ENCODE results near the gene CEACAM5.
"Not testable (repeated sequence)": the region's sequence is repeated elsewhere in the genome, so short reads cannot be mapped to it uniquely, and the experiment has no call there.

The CEACAM5 gene

DNA sequence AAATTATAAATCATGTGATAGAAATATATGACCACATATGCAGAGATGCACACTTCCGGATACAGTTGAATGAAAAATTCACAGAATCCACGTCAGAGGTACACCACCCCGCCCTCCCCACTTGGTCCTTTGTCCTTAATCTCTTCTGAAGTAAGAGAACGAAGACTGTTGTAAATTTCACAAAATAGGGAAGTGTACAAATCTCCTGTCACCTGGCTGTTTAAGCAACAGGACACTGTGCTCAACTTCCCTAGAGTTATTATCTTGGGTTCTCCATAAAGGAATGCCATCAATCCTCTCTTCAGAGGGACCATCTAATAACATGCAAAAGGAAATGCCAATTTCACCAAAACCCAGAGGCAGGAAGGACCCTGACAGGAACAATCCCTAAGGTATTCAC, 36.4 kb downstream of the CEACAM5 start:
- FAIRE-seq: no peak

DNA sequence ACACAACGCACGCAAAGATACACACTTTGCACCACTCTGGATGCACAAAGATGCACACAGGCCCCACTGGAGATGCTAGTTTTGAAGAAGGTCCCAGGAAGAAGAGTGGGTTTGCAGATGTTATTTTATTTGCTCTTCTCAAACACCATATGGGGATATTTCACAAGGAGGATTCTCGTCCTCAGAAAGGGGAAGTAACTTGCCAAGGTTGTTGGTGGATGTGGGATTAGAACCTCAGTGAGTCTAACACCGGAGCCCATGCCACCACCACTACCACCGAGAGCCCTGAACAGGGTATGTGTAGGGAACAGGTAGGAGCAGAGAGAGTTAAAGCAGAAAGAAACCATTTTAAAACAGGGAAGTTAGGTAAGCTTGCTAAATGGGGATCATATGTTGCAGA, 37.3 kb downstream of the CEACAM5 start:
- FAIRE-seq: no peak

DNA sequence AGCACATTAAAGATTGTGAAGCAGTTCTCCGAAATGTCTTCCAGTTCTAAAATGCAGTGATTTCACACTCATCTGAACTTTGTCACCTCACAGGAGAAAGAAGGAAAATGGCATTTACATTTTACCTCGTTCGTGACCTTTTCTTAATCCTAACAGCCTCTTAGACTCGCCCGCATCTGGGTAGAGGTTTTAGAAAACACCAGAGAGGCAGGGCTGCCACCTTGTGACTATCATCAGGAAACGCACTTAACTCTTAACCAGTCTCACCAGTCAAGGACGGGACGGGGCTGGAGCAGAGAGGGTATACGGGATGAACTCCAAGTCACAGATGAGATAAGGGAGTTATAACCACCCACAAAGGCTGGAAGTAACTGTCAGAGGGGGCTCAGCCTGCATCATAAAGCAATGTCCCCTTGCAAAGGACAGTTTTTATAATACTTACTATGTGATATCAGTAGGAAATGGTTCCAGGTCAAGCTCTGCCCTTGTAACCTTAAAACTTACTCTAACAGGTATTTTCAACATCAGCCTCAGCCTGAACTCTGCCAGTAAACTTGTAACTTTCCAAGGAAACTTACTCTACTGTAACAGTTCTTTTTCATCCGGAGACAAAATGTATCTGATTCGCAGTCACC, 38.3 kb downstream of the CEACAM5 start:
- no peak for FAIRE-seq

DNA sequence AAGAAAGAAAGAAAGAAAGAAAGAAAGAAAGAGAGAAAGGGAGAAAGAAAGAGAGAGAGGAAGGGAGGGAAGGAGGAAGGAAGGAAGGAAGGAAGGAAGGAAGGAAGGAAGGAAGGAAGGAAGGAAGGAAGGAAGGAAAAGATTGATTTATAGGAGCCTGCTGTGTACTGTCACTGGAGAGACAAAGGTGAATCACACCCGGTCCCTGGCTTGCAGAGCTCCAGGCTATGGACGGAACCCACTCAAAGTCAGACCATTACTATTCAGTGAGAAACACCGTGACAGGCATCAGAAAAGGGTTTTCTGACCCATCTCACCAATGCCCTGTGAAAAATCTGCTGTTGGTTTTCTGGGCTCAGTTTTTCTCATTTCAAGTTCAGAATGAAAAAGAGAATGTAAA, 39.6 kb downstream of the CEACAM5 start:
- FAIRE-seq: no peak

DNA sequence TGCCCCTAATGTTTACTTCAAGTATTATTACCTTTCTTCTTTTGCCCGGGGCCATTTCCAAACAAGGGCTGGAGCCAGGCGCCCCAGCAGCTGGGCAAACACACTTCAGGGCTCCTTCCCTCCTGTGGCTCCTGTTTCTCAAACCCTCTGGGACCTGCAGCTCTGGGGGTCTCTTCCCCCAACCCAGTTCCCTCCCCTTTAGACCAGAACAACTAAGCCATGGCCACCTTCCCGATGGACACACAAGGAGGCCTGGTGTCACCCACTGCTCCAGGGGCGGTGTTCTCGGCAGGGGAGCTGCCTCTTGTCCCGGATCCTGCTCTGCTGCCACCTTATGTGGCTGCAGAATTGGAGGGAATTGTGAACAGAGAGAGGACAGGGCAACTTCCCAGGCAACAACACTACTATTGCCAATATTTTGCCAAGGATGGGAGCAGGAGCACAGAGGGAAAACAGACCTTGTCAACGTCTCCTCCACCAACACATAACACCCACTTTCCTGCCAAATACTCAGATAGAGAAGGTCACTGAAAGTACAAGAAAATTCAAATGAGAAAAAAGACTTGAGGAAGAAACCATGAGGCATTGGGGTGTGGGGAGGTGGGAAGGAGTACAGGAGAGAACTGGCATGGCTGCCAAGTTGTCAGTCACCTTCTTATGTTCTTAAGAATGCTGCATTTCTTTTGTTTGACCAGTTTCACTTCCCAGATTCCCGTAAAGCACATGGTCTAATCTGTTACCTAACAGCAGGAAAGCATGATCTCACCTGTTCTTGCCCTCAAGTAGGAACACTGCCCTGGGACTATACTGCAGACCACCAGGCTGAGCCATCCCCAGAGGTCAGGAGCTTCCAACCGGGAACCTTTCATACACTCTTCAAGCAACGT, 42.1 kb downstream of the CEACAM5 start:
- FAIRE-seq: not testable (repeated sequence)

DNA sequence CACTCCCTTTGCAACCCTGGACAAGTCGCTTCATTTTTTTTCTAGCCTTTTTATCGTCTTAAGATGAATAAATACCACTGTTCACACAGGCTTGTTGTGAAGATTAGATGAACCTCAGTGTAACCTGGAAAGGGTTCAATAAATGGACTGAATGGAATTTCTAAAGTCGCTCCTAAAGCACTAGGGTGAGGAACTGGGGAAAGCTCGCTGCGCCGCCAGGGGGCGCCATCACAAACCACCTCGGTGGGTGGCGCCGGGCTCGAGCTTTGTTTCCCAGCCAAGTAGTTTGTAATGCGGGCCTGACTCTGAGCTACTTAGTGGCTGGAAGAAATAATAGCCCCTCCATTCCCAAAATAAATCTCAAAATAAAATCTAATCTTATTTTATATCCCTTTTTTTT, 44.7 kb downstream of the CEACAM5 start:
- FAIRE-seq: no peak

DNA sequence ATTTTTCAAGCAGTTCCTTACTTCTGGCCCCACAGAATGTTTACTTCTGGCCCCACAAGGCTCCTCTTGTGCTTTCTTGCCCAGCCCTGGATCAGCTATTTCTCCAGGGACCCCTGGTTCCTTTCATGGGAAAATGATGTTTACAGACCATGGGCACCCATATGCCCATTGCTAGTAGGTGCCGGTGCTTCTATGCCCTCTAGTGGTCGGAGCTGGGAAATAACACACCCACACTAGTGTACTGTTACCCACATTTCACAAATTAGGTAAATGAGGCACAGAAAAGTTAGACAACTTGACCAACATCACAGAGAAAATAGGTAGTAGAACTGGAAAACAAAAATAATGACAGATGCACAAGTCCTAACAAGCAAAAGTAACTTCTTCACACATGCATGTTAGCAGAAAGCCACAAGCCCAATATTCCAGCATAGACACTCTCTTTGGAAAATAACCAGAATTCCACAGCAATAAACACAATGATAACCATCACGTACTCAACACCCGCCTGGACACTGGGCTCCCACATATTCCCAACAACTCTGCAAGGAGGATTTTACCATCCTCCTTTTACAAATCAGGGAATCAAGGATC, 45.6 kb downstream of the CEACAM5 start:
- FAIRE-seq: no peak

DNA sequence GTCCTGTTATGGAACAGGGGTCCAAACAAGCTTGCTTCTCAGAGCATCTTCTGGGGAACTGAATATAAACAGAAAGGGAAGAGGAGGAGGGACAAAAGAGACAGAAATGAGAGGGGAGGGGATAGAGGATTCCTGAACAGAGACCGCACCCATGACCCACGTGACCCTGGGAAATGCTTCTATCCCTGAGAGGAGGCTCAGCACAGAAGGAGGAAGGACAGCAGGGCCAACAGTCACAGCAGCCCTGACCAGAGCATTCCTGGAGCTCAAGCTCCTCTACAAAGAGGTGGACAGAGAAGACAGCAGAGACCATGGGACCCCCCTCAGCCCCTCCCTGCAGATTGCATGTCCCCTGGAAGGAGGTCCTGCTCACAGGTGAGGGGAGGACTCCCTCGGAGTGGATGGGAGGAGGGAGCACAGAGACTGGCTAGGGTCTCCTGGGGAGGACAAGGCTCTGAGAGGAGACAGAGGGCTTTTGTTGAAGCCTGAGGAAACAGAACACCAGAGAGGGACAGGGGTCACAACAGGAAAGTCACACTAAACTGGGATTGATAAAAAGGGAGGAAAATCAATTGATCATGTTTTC, 47.0 kb downstream of the CEACAM5 start, which contains the start of gene CEACAM6:
CEACAM6 (plus strand) TSS at position 203 of the 586 bp plus-strand sequence; CDS start at position 312, 109 bp downstream.
- FAIRE-seq: no peak

DNA sequence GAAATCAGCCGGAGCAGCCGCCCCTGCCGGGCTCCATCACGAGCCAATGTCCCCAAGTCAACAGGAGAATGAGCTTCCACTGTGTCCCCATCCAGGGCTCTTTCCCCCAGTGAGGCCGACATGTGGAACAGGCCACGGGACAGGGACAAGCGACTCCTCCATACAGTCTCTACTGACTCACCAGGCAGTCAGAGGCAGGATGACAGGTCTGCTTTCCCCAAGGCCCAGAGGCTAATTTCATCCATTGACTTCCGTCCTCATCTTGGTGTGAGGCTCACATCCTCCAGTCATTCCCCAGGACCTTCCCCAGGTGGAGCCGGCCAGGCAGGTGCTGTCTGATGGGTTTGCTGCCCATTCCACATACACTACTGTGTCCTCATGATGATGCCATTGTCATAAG, 50.4 kb downstream of the CEACAM5 start:
- no peak for FAIRE-seq

DNA sequence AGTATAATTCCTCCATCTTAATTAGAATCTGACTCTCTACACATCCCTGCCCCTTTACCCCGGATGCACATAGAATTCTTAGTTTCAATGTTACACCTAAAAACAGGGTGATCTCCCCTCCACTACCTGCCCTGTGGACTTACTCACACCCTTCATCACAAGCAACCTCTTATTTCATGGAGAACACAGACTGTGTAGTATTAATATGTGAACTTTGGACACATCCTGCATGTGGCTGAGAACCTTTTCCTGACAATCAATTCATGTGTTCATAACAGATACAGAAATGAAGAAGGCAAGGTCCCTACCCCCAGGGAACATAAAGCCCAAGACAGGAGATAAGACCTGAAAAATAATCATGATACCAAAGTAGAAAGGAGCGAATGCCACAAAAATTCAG, 58.7 kb downstream of the CEACAM5 start:
- no peak for FAIRE-seq

DNA sequence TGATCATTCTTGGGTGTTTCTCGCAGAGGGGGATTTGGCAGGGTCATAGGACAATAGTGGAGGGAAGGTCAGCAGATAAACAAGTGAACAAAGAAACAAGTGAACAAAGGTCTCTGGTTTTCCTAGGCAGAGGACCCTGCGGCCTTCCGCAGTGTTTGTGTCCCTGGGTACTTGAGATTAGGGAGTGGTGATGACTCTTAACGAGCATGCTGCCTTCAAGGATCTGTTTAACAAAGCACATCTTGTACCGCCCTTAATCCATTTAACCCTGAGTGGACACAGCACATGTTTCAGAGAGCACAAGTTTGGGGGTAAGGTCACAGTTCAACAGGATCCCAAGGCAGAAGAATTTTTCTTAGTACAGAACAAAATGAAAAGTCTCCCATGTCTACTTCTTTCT, 59.7 kb downstream of the CEACAM5 start:
- FAIRE-seq: not testable (repeated sequence)

DNA sequence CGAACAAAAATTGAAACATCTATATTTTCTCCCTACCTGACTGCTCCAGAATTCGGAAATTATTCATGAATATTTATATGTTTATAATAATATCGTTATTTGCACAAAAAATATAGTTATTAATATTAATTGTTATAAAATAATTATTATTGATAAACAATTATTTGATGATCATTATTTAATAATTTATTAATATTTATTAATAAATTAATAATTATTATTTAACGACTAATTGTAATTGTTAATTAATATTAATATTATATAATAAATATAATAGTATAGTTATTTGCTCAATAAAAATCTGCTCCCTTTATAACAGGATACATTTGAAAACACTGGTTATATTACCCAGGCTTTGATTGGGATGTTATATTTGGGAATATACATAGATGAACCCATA, 61.2 kb downstream of the CEACAM5 start:
- peak; percentile 43 for FAIRE-seq

DNA sequence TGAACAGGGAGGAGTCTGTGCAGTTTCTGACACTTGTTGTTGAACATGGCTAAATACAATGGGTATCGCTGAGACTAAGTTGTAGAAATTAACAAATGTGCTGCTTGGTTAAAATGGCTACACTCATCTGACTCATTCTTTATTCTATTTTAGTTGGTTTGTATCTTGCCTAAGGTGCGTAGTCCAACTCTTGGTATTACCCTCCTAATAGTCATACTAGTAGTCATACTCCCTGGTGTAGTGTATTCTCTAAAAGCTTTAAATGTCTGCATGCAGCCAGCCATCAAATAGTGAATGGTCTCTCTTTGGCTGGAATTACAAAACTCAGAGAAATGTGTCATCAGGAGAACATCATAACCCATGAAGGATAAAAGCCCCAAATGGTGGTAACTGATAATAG, 63.0 kb downstream of the CEACAM5 start:
- no peak for FAIRE-seq

DNA sequence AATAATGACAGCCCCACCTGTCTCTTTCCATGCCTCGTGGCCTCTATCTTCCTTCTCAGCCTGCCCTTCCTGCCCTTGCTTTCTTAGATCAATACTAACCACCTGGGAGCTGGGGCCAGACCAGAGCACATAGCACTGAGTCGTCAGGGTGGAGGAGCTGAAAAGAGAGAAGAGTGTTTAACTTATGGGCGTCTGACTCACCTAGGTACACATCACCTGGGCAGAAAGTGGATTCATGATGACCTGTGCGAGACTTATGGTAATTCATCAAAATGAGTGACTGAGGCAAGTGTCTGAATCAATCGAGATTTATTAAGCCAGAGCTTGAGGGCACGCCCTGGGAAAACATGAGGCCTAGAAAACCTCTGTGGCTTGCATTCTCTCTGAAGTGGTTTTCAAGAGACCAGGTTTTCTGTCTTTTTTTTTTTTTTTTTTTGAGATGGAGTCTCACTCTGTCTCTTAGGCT, 66.1 kb downstream of the CEACAM5 start:
- peak; percentile 76 for FAIRE-seq

DNA sequence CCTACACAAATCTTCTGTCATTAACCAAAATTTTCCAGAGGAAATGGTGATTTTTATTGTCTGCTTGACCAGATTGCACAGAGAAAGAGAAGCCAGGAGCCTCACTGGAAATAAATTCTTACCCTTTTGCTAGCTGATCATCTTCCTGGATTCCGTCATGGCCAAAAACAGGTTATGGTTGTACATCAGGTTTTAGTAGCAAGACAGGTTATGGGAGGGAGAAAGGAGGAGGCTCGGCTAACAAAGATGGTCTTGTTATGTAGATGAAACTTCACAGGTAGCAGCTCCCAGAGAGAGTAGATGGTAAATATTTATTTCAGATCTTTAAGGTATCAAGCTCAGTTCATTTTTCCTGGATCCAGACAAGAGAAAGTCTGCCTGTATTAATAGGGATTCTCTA, 68.3 kb downstream of the CEACAM5 start:
- no peak for FAIRE-seq
